HEK293T (cell line): ENCODE data around the gene ERCC6.

Experiments used
- BHLHE40 ChIP-seq: fragments of 450-650 bp; IDR thresholded peaks from 2 replicates; pipeline ENCODE4 v1.6.1; 2016; ENCODE audit warnings: mild to moderate bottlenecking, moderate library complexity, borderline replicate concordance
- FOXM1 ChIP-seq: fragments of 450-650 bp; IDR thresholded peaks from 2 replicates; pipeline ENCODE4 v1.6.1; 2017; ENCODE audit warnings: mild to moderate bottlenecking, borderline replicate concordance
- SP1 ChIP-seq: fragments of 450-650 bp; IDR thresholded peaks from 2 replicates; pipeline ENCODE4 v1.6.1; 2017
- TARDBP ChIP-seq: fragments of 450-650 bp; IDR thresholded peaks from 2 replicates; pipeline ENCODE4 v1.6.1; 2016

DNA sequence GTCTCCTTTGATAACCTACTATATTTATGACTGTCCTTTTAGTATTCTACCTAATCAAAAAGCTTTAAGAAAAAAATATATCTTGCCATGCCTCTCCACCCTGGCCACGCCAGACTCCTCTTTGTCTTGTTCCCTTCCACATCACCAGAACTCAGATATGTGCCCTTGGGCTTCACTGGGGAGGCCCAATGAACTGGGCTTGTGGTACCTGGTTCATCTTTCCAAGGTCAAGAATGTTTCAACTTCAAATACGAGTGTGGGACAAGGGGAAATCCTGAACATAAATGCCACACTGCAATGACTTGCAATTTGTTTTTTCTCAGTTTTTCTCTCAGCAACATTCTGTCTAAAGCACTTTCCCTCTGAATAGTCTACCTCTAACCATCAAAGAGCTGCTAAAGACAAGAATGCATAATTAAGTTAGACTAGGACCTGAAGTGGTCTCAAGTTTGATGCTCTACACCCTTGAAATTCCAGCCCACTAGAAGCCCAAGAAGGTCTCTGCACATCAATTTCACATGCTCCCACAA lies 9.9 kb downstream of the ERCC6 start:
- TF ChIP-seq TARDBP (no peak), BHLHE40 (no peak), SP1 (no peak), FOXM1 (no peak)
